ENCODE results near the gene SEC22C. TPM values are rescaled to one million over a fixed set of nuclear protein-coding genes. Genes with fewer than 3 reads are reported as not detected.

Gene SEC22C
- total RNA-seq, 1 donor from 2014 or later, result 95.6 TPM

DNA sequence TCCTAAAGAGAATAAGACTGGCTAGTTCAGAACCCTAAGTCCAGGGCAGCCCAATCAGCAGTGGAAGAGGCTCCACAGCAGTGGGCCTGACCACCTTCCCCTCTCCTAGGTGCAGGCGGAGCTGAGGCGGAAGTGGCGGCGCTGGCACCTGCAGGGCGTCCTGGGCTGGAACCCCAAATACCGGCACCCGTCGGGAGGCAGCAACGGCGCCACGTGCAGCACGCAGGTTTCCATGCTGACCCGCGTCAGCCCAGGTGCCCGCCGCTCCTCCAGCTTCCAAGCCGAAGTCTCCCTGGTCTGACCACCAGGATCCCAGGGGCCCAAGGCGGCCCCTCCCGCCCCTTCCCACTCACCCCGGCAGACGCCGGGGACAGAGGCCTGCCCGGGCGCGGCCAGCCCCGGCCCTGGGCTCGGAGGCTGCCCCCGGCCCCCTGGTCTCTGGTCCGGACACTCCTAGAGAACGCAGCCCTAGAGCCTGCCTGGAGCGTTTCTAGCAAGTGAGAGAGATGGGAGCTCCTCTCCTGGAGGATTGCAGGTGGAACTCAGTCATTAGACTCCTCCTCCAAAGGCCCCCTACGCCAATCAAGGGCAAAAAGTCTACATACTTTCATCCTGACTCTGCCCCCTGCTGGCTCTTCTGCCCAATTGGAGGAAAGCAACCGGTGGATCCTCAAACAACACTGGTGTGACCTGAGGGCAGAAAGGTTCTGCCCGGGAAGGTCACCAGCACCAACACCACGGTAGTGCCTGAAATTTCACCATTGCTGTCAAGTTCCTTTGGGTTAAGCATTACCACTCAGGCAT is 45.6 kb downstream of the SEC22C start:
- DNase-seq (ENCODE audit: low read depth in 2 of 2), result peak; percentile 48 to 58

DNA sequence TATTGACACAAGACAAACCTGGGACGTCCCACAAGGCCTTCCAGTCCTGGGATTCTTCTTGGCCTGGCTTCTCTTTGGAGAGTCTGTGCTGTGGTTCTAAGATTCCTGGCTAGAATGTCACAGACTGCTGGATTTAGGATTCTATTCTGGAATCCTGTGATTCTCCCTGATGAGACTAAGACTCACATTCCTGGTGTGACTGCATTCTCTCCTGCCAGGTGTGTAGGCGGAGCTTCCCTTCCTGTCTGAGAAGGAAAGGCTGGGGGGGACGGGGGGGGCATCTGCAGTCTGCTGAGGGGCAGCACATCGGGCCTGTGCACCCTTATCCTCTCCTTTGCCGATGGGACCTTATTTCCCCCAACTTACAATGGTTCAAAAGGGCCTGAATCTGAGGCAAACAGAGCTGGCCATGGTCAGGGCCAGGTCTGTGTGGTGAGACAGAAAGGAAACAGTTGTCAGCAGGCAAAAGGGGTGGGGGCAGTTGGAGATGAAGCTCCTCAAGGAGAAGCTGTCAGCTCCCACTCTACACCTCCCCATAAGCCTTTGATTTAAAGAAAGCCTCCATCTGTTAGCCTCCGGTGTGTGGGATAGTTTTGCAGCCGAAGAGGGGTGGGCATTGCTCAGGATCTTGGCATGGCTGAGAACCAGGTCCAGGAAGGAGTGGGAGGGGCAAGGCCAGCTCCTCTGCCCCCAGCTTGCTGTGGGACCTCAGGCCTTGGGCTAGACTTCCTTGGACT is 48.4 kb downstream of the SEC22C start:
- no peak for DNase-seq (ENCODE audit: low read depth in 2 of 2)

- no peak for DNase-seq (ENCODE audit: low read depth in 2 of 2)
These were observed 49.5 kb downstream of the SEC22C start for GRCh38 chr3:42532229-42532628.

- no peak for DNase-seq (ENCODE audit: low read depth in 2 of 2)
These were observed 50.3 kb downstream of the SEC22C start for GRCh38 chr3:42531470-42531869.

DNA sequence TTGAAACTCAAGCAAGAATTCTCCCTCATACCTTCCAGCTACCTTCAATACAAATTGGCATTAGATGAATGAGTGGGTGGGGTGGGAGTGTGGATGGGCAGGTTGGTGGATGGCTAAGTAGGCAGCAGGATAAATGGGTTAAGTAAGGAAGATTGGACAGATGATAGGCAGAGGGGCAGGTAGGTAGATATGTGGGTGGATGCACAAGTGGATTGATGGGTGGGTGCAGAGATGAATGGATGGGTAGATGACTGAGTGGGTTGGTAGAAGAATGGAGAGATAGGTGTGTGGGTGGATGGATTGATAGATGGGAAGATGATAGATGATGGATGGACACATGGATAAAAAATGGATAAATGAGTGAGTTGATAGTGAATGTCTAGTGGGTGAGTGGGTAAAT is 51.7 kb downstream of the SEC22C start:
- no peak for DNase-seq (ENCODE audit: low read depth in 2 of 2)

DNA sequence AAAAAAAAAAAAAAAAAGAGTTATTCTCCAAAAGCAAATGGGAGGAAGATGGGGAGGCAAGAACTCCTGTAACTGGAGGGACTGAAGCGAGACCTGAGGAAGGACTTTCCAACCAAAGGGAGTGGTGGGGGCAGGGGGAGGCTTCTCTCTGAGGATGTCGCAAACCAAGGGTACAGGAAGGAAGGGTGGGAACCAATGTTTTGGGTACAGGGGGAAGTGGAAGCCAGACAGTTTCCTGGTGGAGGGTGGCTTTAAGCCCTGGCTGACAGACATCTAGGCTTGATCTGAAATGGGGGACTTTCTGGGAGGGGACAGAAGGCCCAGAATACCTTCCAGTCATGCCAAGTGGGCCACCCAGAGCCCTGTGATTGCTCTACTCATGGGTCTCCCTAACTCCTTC is 52.3 kb downstream of the SEC22C start:
- DNase-seq (ENCODE audit: low read depth in 2 of 2), result no peak

DNA sequence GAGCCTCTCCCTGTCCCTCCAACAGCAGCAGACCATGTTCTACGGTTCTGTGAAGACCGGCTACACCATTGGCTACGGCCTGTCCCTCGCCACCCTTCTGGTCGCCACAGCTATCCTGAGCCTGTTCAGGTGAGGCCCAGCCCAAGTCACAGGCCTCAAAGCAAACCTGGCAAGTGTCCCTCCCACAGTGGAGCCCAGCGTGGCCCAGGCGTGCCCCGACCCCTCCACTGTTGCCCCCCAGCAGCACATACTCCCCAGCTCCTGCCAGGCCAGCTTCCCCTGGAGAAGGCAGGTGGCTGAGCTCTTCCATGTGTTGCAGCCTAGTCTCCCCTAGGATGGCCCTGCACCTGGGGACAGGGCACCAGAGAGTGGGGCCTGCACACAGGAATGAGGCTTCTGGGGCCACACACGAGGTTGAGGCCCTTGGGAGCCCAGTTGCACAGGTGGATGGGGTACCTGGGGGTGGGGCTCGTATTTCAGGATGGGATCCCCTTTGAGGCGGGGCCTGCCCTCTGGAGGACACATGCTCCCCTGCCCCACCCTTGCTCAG is 54.3 kb downstream of the SEC22C start:
- DNase-seq (ENCODE audit: low read depth in 2 of 2), result no peak

DNA sequence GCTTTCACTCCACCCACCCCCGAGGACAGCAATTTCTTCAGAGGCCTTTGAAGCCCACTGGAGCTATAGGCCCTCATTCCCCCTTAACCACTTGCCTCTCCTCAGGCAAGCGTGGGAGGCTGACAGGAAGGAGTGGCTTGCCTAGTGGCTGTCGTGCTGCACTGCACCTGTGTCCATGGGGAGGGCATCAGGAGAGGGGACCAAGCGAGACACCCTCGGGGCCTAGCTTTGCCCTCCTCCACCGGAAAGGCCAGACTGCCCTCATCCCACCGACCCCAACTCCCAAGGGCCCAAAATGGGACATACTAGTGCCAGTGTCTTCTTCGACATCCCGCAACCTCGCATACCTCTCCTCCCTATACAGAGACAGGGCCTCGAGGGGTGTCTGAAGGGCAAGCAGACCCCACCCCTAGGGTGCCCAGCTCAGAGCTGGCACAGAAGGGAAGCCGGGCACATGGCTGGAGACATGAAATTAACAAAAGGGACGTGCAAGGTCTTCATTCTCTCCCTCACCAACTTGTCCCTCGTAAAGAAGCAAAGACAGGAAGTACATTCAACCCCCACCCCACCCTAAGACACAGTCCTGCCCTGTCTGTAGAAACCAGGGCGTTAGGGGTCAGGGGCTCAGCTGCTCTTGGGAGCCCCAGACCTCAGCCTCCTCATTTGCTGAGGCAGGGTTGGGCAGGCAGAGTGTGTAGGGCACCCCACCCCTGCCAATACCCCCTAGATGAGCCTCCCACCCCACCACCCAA is 55.0 kb downstream of the SEC22C start:
- no peak for DNase-seq (ENCODE audit: low read depth in 2 of 2)

DNA sequence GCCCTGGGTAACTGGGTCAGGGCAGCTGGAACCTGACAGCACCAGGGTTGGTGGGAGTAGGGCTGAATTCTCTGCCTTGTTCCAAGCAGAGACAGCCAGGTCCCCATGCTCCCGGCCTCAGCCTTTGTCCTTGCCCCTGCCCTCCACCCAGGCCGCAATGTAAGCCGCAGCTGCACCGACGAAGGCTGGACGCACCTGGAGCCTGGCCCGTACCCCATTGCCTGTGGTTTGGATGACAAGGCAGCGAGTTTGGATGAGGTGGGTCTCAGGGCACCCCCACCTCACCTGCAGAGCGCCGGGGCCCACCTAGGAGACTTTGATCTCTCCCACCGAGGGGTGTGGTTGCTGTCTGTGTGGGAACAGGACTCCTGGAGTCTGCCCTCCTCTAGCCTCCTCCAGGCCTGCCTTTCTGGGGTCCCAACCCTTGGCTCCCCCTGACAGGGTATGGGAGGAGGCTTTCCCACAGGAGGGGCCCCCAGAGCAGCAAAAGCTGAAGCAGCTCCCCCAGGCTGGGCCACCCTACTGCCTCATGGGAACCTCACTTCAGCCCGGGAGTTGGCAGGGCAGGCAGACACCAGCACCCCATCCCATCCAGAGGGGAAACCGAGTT is 55.9 kb downstream of the SEC22C start:
- DNase-seq (ENCODE audit: low read depth in 2 of 2), result no peak

- no peak for DNase-seq (ENCODE audit: low read depth in 2 of 2)
These were observed 56.6 kb downstream of the SEC22C start for GRCh38 chr3:42525212-42525611.

DNA sequence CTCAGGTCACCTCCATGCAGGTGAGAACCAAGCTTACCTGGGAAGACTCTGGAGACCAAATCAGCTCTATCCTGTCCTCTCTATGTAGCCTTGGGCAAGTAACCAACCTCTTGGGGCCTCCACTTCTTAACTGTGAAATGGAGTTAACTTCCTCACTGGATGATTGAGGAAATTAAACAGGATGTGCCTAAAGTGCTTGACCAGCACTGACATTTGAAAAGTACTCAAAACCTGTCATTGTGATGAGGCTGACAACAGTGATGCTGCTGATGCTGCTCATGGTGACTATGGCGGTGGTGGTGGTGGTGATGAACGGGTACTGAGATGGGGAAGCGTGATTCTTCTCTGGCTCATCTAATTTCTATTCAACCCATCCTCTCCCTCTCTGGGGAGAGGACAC is 57.0 kb downstream of the SEC22C start:
- no peak for DNase-seq (ENCODE audit: low read depth in 2 of 2)

- DNase-seq (ENCODE audit: low read depth in 2 of 2), result no peak
These were observed 60.9 kb downstream of the SEC22C start for GRCh38 chr3:42520906-42521305.

DNA sequence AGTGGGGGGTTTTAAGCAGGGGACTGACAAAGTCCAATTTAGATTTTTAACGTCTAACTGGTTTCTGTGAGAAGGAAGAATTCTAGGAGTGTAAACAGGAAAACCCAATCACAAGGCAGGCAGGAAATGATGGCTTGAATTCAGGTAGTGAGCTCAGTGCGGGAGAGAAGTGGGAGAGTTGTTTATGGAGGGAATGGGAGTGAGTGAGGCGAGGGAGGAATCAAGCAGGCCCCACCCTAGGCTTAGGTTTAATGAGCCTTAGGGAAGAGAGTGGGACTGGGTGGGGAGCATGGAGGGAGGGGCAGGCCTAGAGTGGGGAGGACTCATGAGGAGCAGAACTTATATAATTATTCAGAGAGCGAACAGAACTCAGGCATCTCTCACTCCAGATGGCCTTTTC is 61.4 kb downstream of the SEC22C start:
- DNase-seq (ENCODE audit: low read depth in 2 of 2), result peak; percentile 45 to 51

GRCh38 chr3:42519568-42519962 is 62.2 kb downstream of the SEC22C start:
- DNase-seq (ENCODE audit: low read depth in 2 of 2), result no peak

GRCh38 chr3:42518800-42519567 is 62.8 kb downstream of the SEC22C start:
- no peak for DNase-seq (ENCODE audit: low read depth in 2 of 2)

GRCh38 chr3:42517117-42517516 is 64.7 kb downstream of the SEC22C start:
- no peak for DNase-seq (ENCODE audit: low read depth in 2 of 2)

- no peak for DNase-seq (ENCODE audit: low read depth in 2 of 2)
These were observed 65.3 kb downstream of the SEC22C start for GRCh38 chr3:42516443-42516842.

GRCh38 chr3:42515976-42516375 is 65.8 kb downstream of the SEC22C start:
- DNase-seq (ENCODE audit: low read depth in 2 of 2), result no peak

DNA sequence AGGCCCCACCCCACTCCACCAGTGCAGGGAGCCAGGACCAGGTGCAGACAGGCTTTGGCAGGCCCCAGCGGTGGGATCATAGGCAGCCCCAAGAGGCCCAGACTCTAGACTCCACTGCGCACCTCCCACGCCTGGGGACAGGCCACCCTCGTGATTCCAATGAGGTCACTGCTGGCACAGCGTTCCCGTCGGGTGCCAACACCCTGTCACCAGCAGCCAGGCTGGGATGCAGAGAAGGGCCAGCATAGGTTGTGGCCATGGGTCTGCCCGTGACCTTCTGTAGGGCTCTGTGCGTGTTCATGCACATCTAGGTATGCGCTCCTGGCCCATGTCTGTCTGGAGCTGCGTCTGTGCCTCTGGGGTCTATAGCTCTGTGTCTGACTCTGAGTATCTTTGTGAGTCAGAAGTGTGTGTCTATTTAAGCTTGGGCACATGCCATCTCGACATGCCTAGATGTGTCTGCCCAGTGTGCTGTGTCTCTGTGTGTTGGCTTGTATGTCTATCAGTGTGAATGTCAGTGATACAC is 66.3 kb downstream of the SEC22C start:
- no peak for DNase-seq (ENCODE audit: low read depth in 2 of 2)

DNA sequence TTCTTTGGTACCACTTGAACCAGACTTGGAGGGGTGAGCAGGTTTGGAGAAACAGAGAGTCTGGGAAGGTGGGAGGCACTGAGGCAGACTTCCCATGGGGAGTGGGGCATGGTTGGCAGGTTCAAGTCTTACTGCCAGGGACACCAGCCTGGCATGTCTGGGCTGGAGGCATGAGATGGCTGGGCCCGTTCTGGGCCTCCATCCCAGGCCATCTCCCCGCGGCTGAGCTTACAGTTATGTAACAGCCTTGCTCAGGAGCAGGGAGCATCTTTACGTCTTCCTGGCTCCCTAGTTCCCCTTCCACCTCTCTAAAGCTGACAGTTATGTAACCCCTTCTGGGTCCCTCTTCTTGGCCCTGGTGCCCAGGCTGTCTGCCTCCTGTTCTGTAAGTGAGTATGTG is 66.9 kb downstream of the SEC22C start:
- no peak for DNase-seq (ENCODE audit: low read depth in 2 of 2)

GRCh38 chr3:42513521-42513920 is 68.2 kb downstream of the SEC22C start:
- no peak for DNase-seq (ENCODE audit: low read depth in 2 of 2)
